ENCODE results near the gene HASPIN.
"Not testable (repeated sequence)": the region's sequence is repeated elsewhere in the genome, so short reads cannot be mapped to it uniquely, and the experiment has no call there.

Gene HASPIN

GRCh38 chr17:3695723-3696411 is 27.8 kb upstream of the HASPIN start, which contains the start of gene P2RX5:
Gene P2RX5, minus strand, starts transcription at chr17:3696155. Its CDS starts 150 bp downstream, at chr17:3696005.
- DNase-seq (ENCODE audit: extremely low read depth in 1 of 2, low read depth in 1 of 2) = no peak

- DNase-seq (ENCODE audit: extremely low read depth in 1 of 2, low read depth in 1 of 2) = no peak
These were observed 26.6 kb upstream of the HASPIN start for GRCh38 chr17:3697103-3697476.

- no peak for DNase-seq (ENCODE audit: extremely low read depth in 1 of 2, low read depth in 1 of 2)
These were observed 25.6 kb upstream of the HASPIN start for GRCh38 chr17:3698139-3698538.

GRCh38 chr17:3699951-3700350 is 23.8 kb upstream of the HASPIN start:
- DNase-seq (ENCODE audit: extremely low read depth in 1 of 2, low read depth in 1 of 2) = no peak

- not testable (repeated sequence) for DNase-seq (ENCODE audit: extremely low read depth in 1 of 2, low read depth in 1 of 2)
These were observed 21.6 kb upstream of the HASPIN start for GRCh38 chr17:3702041-3702539.

GRCh38 chr17:3704931-3705717 is 18.6 kb upstream of the HASPIN start:
- DNase-seq (ENCODE audit: extremely low read depth in 1 of 2, low read depth in 1 of 2) = no peak

GRCh38 chr17:3705718-3705984 is 18.1 kb upstream of the HASPIN start:
- not testable (repeated sequence) for DNase-seq (ENCODE audit: extremely low read depth in 1 of 2, low read depth in 1 of 2)

- DNase-seq (ENCODE audit: extremely low read depth in 1 of 2, low read depth in 1 of 2) = no peak
These were observed 15.3 kb upstream of the HASPIN start for GRCh38 chr17:3708366-3708765.

- DNase-seq (ENCODE audit: extremely low read depth in 1 of 2, low read depth in 1 of 2) = peak; percentile 25 to 30
These were observed 12.7 kb upstream of the HASPIN start for GRCh38 chr17:3710951-3711383.

- DNase-seq (ENCODE audit: extremely low read depth in 1 of 2, low read depth in 1 of 2) = no peak
These were observed 10.8 kb upstream of the HASPIN start for GRCh38 chr17:3712811-3713463.

- DNase-seq (ENCODE audit: extremely low read depth in 1 of 2, low read depth in 1 of 2) = no peak
These were observed 8.4 kb upstream of the HASPIN start for GRCh38 chr17:3715296-3715695.

GRCh38 chr17:3718201-3718600 is 5.5 kb upstream of the HASPIN start:
- DNase-seq (ENCODE audit: extremely low read depth in 1 of 2, low read depth in 1 of 2) = no peak

- no peak for DNase-seq (ENCODE audit: extremely low read depth in 1 of 2, low read depth in 1 of 2)
These were observed 4.4 kb upstream of the HASPIN start for GRCh38 chr17:3719265-3719664.

GRCh38 chr17:3722716-3723115 is 987 bp upstream of the HASPIN start:
- DNase-seq (ENCODE audit: extremely low read depth in 1 of 2, low read depth in 1 of 2) = no peak

GRCh38 chr17:3723188-3723555 is 531 bp upstream of the HASPIN start:
- DNase-seq (ENCODE audit: extremely low read depth in 1 of 2, low read depth in 1 of 2) = no peak

- DNase-seq (ENCODE audit: extremely low read depth in 1 of 2, low read depth in 1 of 2) = no peak
These were observed 825 bp downstream of the HASPIN start for GRCh38 chr17:3724378-3725077.

- DNase-seq (ENCODE audit: extremely low read depth in 1 of 2, low read depth in 1 of 2) = no peak
These were observed 3.3 kb downstream of the HASPIN start for GRCh38 chr17:3727041-3727440.

GRCh38 chr17:3728099-3728498 is 4.4 kb downstream of the HASPIN start:
- DNase-seq (ENCODE audit: extremely low read depth in 1 of 2, low read depth in 1 of 2) = not testable (repeated sequence)

GRCh38 chr17:3729881-3730280 is 6.2 kb downstream of the HASPIN start:
- no peak for DNase-seq (ENCODE audit: extremely low read depth in 1 of 2, low read depth in 1 of 2)

GRCh38 chr17:3730881-3731429 is 7.3 kb downstream of the HASPIN start:
- DNase-seq (ENCODE audit: extremely low read depth in 1 of 2, low read depth in 1 of 2) = no peak

- DNase-seq (ENCODE audit: extremely low read depth in 1 of 2, low read depth in 1 of 2) = no peak
These were observed 8.5 kb downstream of the HASPIN start for GRCh38 chr17:3732210-3732621.
